DOHH2 (cell line): ENCODE data around the gene BRSK2.

Source experiments
- EZH2phosphoT487 ChIP-seq: fragments of 200-600 bp; sonication (generic); IDR thresholded peaks from 2 replicates; pipeline ENCODE4 v1.6.1; 2017; ENCODE audit warnings: borderline replicate concordance, mild to moderate bottlenecking, antibody characterized with exemption, low read length, moderate library complexity, mixed read lengths
- TF ChIP-seq, protein P1 (sequence below): fragments of 200-600 bp; sonication (generic); IDR thresholded peaks from one replicate; pipeline ENCODE4 v1.5.1; 2014; ENCODE audit warnings: antibody characterized with exemption, mild to moderate bottlenecking, low read depth, low read length; ENCODE audit not compliant: poor library complexity, severe bottlenecking

DNA sequence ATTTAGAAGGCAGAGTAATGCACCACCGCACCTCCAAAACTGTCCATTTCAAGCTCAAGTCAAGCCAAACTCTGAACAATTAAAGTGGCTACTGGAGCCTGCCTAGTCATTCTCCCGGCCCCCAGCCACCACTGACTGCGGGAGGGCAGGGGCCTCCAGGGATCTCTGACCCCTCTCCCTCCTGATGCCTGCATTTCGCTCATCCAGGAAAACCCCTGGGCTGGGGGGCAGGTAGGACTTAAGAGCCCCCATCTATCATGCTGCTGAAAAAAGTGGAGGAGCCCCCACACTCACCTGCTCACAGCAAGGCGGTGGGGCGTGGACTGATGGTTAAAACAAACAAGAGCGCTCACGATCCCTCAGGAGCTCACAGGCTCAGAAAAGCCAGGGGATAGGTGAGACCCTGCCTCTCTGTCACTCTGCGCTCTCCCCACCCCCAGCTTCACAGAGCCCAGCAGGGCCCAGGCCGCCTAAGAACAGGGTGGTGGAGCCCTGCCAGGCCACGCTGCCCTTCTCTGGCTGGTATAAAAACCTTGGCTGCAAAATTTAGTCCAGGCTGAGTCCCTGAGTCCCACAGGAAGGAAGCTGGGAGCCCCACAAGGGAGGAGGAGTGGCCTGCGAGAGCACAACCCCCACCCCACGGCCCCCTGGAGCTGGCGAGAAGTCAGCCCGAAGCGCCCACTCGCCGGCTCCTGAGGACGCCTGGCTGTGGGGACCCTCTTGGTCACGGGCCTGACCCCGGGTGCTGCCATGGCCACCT lies 117.8 kb downstream of the BRSK2 start:
- TF ChIP-seq, protein P1, sequence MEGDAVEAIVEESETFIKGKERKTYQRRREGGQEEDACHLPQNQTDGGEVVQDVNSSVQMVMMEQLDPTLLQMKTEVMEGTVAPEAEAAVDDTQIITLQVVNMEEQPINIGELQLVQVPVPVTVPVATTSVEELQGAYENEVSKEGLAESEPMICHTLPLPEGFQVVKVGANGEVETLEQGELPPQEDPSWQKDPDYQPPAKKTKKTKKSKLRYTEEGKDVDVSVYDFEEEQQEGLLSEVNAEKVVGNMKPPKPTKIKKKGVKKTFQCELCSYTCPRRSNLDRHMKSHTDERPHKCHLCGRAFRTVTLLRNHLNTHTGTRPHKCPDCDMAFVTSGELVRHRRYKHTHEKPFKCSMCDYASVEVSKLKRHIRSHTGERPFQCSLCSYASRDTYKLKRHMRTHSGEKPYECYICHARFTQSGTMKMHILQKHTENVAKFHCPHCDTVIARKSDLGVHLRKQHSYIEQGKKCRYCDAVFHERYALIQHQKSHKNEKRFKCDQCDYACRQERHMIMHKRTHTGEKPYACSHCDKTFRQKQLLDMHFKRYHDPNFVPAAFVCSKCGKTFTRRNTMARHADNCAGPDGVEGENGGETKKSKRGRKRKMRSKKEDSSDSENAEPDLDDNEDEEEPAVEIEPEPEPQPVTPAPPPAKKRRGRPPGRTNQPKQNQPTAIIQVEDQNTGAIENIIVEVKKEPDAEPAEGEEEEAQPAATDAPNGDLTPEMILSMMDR, result no peak
- TF ChIP-seq EZH2phosphoT487, result no peak
